PC-9 (cell line): Measurements from ENCODE around the gene CACNA1I. TPM values are rescaled to one million over a fixed set of nuclear protein-coding genes. Genes with fewer than 3 reads are reported as not detected.

Source experiments
- BruUV-seq: library from RNA; stranded (reverse); fragments of 400-500 nt; replicated peaks from 2 replicates; lab custom pipeline; 2021; lab: Mats Ljungman, UMichigan
- CTCF ChIA-PET: fragments of 300-600 bp; sonication (Branson Sonifier 250); formaldehyde crosslinking; loops from one replicate; lab custom pipeline; 2022; ENCODE audit warnings: antibody characterized with exemption; lab: Charles Lee
- POLR2A ChIA-PET: fragments of 300-600 bp; sonication (Branson Sonifier 250); formaldehyde crosslinking; loops from one replicate; lab custom pipeline; 2022; ENCODE audit warnings: antibody characterized with exemption; ENCODE audit not compliant: unreplicated experiment; lab: Charles Lee
- DNase-seq, 2 experiments: peaks; one replicate each; pipeline versions ENCODE4 v3.0.0 to v3.0.0-alpha.2; 2015 to 2022; ENCODE audit warnings: mixed read lengths in 1 of 2
- H2AFZ ChIP-seq: fragments of 200-600 bp; sonication (generic); 2 replicates; pipeline ENCODE4 v1.8.1; 2017; ENCODE audit warnings: antibody characterized with exemption
- H3F3A ChIP-seq: fragments of 200-600 bp; sonication (generic); 2 replicates; pipeline ENCODE4 v1.8.1; 2017; ENCODE audit warnings: antibody characterized with exemption, mild to moderate bottlenecking, low read depth; ENCODE audit not compliant: insufficient read depth
- H3K27ac ChIP-seq: fragments of 200-600 bp; sonication (generic); 2 replicates; pipeline ENCODE4 v1.6.1; 2016; ENCODE audit warnings: mixed run types
- H3K27me3 ChIP-seq: fragments of 200-600 bp; sonication (generic); 2 replicates; pipeline ENCODE4 v1.6.1; 2016; ENCODE audit warnings: low read depth, mixed run types; ENCODE audit not compliant: insufficient read depth
- H3K36me3 ChIP-seq: fragments of 200-600 bp; sonication (generic); 2 replicates; pipeline ENCODE4 v1.6.1; 2016; ENCODE audit warnings: low read depth, mixed run types
- H3K4me1 ChIP-seq: fragments of 200-600 bp; sonication (generic); replicated peaks from 2 replicates; pipeline ENCODE4 v1.6.1; 2016; ENCODE audit warnings: mixed run types; ENCODE audit not compliant: insufficient read depth
- H3K4me2 ChIP-seq: fragments of 200-600 bp; sonication (generic); 2 replicates; pipeline ENCODE4 v1.6.1; 2017; ENCODE audit warnings: mixed run types
- H3K4me3 ChIP-seq: fragments of 200-600 bp; sonication (generic); 2 replicates; pipeline ENCODE4 v1.6.1; 2016; ENCODE audit warnings: mixed run types
- H3K79me2 ChIP-seq: fragments of 200-600 bp; sonication (generic); 2 replicates; pipeline ENCODE4 v1.6.1; 2017; ENCODE audit warnings: low read depth, mixed run types
- H3K9me2 ChIP-seq: fragments of 200-600 bp; sonication (generic); 2 replicates; pipeline ENCODE4 v1.8.1; 2017; ENCODE audit warnings: mild to moderate bottlenecking; ENCODE audit not compliant: insufficient read depth
- H3K9me3 ChIP-seq: fragments of 200-600 bp; sonication (generic); 2 replicates; pipeline ENCODE4 v1.8.1; 2016; ENCODE audit warnings: low read depth; ENCODE audit not compliant: insufficient read depth
- H4K20me1 ChIP-seq: fragments of 200-600 bp; sonication (generic); 2 replicates; pipeline ENCODE4 v1.8.1; 2017; ENCODE audit not compliant: insufficient read depth
- EZH2 ChIP-seq: fragments of 200-600 bp; sonication (generic); IDR thresholded peaks from 2 replicates; pipeline ENCODE4 v1.8.0; 2017; ENCODE audit warnings: antibody characterized with exemption, low read depth
- intact Hi-C: fragments of 100-400 bp; cut with micrococcal nuclease; formaldehyde crosslinking; loops from one replicate; pipeline ENCODE4 v1.10.0; 2022; ENCODE audit not compliant: unreplicated experiment
- total RNA-seq: library from RNA; stranded (reverse); gene quantifications from 2 replicates; pipeline ENCODE4 v1.2.3, GENCODE V29; 2021
- TF ChIP-seq, protein P1 (sequence below): fragments of 200-600 bp; sonication (generic); conservative IDR thresholded peaks from 2 replicates; pipeline ENCODE4 v1.6.1; 2017; ENCODE audit warnings: mixed run types, antibody characterized with exemption, mild to moderate bottlenecking, moderate library complexity

The CACNA1I gene
- total RNA-seq, 1 experiment from 2014 or later, result 2.8 TPM

DNA sequence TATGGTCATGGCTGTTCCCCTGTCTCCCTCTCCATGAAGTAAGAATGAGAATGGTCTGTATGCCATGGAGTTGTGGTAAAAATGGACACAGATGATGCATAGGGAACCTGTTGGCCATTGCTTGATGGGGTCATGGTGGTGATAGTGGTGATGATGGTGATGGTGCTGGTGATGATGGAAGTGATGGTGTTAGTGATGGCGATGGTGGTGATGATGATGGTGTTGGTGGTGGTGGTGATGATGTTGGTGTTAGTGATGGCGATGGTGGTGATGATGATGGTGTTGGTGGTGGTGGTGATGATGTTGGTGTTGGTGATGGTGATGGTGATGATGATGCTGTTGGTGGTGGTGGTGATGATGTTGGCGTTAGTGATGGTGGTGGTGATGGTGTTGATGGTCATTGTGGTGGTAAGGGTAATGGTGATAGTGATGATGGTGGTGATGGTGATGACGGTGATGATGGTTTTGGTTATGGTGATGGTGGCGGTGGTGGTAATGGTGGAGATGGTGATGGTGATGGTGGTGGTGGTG is 5.1 kb upstream of the CACNA1I start:
- CTCF ChIA-PET, result no interaction called here

DNA sequence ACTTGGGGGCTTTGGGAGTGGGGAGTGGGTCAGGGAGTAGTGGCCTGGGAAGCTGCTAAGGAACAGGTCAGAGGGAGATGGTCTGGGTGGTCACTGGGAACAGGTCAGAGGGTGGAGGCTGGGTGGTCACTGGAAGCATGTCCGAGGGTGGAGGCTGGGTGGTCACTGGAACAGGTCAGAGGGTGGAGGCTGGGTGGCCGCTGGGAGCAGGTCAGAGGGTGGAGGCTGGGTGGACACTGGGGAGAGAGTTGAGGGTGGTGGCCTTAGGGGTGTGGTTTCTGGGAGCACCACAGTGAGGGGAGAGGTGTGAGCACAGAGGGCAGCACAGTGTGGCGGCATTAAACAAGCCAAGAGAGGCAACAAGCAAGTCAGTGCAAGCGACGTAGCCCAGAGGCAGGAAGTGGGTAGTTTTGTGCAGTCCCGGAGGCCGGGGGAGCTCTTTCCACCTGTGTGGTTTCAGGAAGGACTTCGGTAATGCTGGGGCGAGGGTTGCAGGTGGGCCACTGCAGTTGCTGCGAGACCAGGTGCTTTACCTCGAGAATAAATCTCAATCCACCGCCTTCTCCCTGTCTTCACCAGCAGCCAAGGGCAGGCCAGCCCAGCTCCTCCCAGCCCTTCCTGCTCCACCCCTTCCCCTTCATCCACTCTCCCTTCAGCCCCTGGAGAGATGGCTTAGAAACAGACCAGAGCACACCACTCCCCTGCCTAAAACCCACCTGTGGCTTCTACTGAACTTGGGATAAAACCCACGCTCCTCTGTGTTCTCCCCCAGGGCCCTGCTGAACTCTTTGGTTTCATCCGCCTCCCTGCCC is 3.2 kb upstream of the CACNA1I start:
- no peak overlapping the region for H2AFZ ChIP-seq
- H3K9me3 ChIP-seq, result no peaks in the 10 kb centered on the region
- no peak for TF ChIP-seq EZH2
- TF ChIP-seq, protein P1, sequence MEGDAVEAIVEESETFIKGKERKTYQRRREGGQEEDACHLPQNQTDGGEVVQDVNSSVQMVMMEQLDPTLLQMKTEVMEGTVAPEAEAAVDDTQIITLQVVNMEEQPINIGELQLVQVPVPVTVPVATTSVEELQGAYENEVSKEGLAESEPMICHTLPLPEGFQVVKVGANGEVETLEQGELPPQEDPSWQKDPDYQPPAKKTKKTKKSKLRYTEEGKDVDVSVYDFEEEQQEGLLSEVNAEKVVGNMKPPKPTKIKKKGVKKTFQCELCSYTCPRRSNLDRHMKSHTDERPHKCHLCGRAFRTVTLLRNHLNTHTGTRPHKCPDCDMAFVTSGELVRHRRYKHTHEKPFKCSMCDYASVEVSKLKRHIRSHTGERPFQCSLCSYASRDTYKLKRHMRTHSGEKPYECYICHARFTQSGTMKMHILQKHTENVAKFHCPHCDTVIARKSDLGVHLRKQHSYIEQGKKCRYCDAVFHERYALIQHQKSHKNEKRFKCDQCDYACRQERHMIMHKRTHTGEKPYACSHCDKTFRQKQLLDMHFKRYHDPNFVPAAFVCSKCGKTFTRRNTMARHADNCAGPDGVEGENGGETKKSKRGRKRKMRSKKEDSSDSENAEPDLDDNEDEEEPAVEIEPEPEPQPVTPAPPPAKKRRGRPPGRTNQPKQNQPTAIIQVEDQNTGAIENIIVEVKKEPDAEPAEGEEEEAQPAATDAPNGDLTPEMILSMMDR, result no peak
- no peaks in the 10 kb centered on the region for H3K79me2 ChIP-seq
- BruUV-seq, result no TSS peak
- H3K9me2 ChIP-seq, result no peaks in the 10 kb centered on the region
- POLR2A ChIA-PET, result no interaction called here
- H3K36me3 ChIP-seq, result no peaks in the 10 kb centered on the region
- no peak overlapping the region for H3K4me2 ChIP-seq
- DNase-seq, result no peak
- H3K4me1 ChIP-seq, result no peaks in the 10 kb centered on the region; the same call in 1 of the 2 replicates
- H3K4me3 ChIP-seq, result no peak overlapping the region
- peaks cover 21% of the 10 kb centered on the region for H3F3A ChIP-seq
- intact Hi-C loops, result no loop called here
- H3K27ac ChIP-seq, result no peak overlapping the region
- no peaks in the 10 kb centered on the region for H4K20me1 ChIP-seq
- H3K27me3 ChIP-seq, result no peaks in the 10 kb centered on the region
- CTCF ChIA-PET, result interaction anchor here (0.6 kb wide), 1 partner anchor 55 kb away, joined by 3 read pairs; no protein-coding TSS in a partner anchor

More for the DNA sequence above, 5.1 kb upstream of the CACNA1I start:
- Histone ChIP-seq H3K36me3 (no peaks in the 10 kb centered on the region), H4K20me1 (no peaks in the 10 kb centered on the region), H3K9me3 (no peaks in the 10 kb centered on the region), H3K79me2 (no peaks in the 10 kb centered on the region), H3F3A (peaks cover 21% of the 10 kb centered on the region), H3K27me3 (no peaks in the 10 kb centered on the region), H3K27ac (no peak overlapping the region), H2AFZ (no peak overlapping the region), H3K4me3 (no peak overlapping the region), H3K4me2 (no peak overlapping the region), H3K9me2 (no peaks in the 10 kb centered on the region), H3K4me1 (peaks cover 2% of the 10 kb centered on the region)
- no peak for DNase-seq
- intact Hi-C loops, result no loop called here
- POLR2A ChIA-PET, result no interaction called here
- no peak for TF ChIP-seq EZH2
- TF ChIP-seq, protein P1, result no peak
- BruUV-seq, result no TSS peak

DNA sequence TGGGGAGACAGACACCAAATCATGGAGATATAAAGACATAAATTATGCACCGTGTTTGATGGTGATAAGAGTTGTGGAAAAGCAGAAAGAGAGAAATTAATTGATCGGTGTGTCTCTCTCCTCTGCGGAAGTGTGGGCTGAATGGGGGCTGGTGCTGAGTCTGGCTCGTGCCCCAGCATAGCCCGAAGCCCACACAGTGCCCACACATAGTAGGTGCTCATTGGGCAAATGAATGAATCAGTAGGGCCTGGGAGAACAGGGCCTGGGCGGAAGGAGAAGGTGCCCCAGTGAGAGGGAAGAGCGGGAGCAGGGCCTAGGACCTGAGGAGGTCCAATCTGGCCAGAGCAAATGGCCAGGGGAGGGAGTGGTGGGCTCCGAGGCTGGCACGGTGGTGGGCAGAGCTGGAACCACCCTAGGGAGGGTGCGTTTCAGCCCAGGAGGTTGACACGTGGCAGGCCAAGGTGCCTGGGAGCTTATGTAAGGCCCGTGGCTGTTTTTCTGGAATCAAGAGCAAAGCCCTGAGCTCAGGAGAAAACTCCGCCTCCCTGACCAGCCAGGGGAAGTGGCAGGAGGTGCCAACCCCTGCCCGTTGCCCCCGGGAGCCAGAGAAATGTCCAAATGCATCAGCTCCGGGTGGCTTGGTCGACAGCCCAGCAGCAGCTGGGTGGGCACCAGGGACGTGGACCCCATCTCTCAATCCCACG is 2.1 kb upstream of the CACNA1I start:
- H3K4me2 ChIP-seq, result no peak overlapping the region
- no peaks in the 10 kb centered on the region for H3K9me2 ChIP-seq
- BruUV-seq, result no TSS peak
- POLR2A ChIA-PET, result no interaction called here
- no peaks in the 10 kb centered on the region for H3K27me3 ChIP-seq
- TF ChIP-seq, protein P1, result no peak
- no peak for TF ChIP-seq EZH2
- no peaks in the 10 kb centered on the region for H3K36me3 ChIP-seq
- H3K4me3 ChIP-seq, result no peak overlapping the region
- DNase-seq, result no peak
- H3K9me3 ChIP-seq, result no peaks in the 10 kb centered on the region
- no peak overlapping the region for H2AFZ ChIP-seq
- CTCF ChIA-PET, result no interaction called here
- H3K4me1 ChIP-seq, result no peaks in the 10 kb centered on the region; the same call in 1 of the 2 replicates
- peaks cover 16% of the 10 kb centered on the region for H3F3A ChIP-seq
- no peaks in the 10 kb centered on the region for H4K20me1 ChIP-seq
- intact Hi-C loops, result no loop called here
- H3K27ac ChIP-seq, result no peak overlapping the region
- no peaks in the 10 kb centered on the region for H3K79me2 ChIP-seq
